ENCODE measurements around the gene TUBA3C.
"Not testable (repeated sequence)": the region's sequence is repeated elsewhere in the genome, so short reads cannot be mapped to it uniquely, and the experiment has no call there.

TUBA3C gene

GRCh38 chr13:19181021-19181620 lies 503 bp downstream of the TUBA3C start:
- no peak overlapping the region for H3K27ac ChIP-seq
- TF ChIP-seq CTCF (IDR thresholded peaks at IDR 0.05): no peak
- H3K36me3 ChIP-seq (ENCODE audit: control insufficient read depth, insufficient read depth, low read length): no peaks in the 10 kb centered on the region
- no peaks in the 10 kb centered on the region for H3K79me2 ChIP-seq
- no peaks in the 10 kb centered on the region for H3K4me1 ChIP-seq
- H3K27me3 ChIP-seq (ENCODE audit: control insufficient read depth, insufficient read depth, low read length): no peaks in the 10 kb centered on the region
- H3K9ac ChIP-seq: no peak overlapping the region
- H3K4me3 ChIP-seq (ENCODE audit: low read depth, low read length): no peak overlapping the region
- H3K9me3 ChIP-seq (ENCODE audit: control insufficient read depth, low read length): no peaks in the 10 kb centered on the region
- H3K4me2 ChIP-seq (ENCODE audit: low read length): no peak overlapping the region
- H2AFZ ChIP-seq: no peak overlapping the region

GRCh38 chr13:19179916-19180315 lies 1.7 kb downstream of the TUBA3C start:
- no peak overlapping the region for H3K27ac ChIP-seq
- TF ChIP-seq CTCF (IDR thresholded peaks at IDR 0.05): no peak
- no peak overlapping the region for H2AFZ ChIP-seq
- H3K9me3 ChIP-seq (ENCODE audit: control insufficient read depth, low read length): no peaks in the 10 kb centered on the region
- no peak overlapping the region for H3K9ac ChIP-seq
- H3K27me3 ChIP-seq (ENCODE audit: control insufficient read depth, insufficient read depth, low read length): no peaks in the 10 kb centered on the region
- H3K4me2 ChIP-seq (ENCODE audit: low read length): no peak overlapping the region
- no peaks in the 10 kb centered on the region for H3K79me2 ChIP-seq
- H3K4me1 ChIP-seq: no peaks in the 10 kb centered on the region
- no peaks in the 10 kb centered on the region for H3K36me3 ChIP-seq (ENCODE audit: control insufficient read depth, insufficient read depth, low read length)
- no peak overlapping the region for H3K4me3 ChIP-seq (ENCODE audit: low read depth, low read length)

GRCh38 chr13:19178901-19179593 lies 2.6 kb downstream of the TUBA3C start:
- Histone ChIP-seq H3K4me2 (ENCODE audit: low read length) (no peak overlapping the region), H3K4me3 (ENCODE audit: low read depth, low read length) (no peak overlapping the region), H3K9ac (no peak overlapping the region), H3K4me1 (no peaks in the 10 kb centered on the region), H3K36me3 (ENCODE audit: control insufficient read depth, insufficient read depth, low read length) (no peaks in the 10 kb centered on the region), H2AFZ (no peak overlapping the region), H3K27ac (no peak overlapping the region), H3K27me3 (ENCODE audit: control insufficient read depth, insufficient read depth, low read length) (no peaks in the 10 kb centered on the region), H3K9me3 (ENCODE audit: control insufficient read depth, low read length) (no peaks in the 10 kb centered on the region), H3K79me2 (no peaks in the 10 kb centered on the region)
- TF ChIP-seq CTCF (IDR thresholded peaks at IDR 0.05): no peak

- H3K9ac ChIP-seq; H3K27me3 ChIP-seq (ENCODE audit: control insufficient read depth, insufficient read depth, low read length); H3K79me2 ChIP-seq; H3K4me1 ChIP-seq; H3K4me3 ChIP-seq (ENCODE audit: low read depth, low read length); H2AFZ ChIP-seq; H3K4me2 ChIP-seq (ENCODE audit: low read length); H3K36me3 ChIP-seq (ENCODE audit: control insufficient read depth, insufficient read depth, low read length); H3K9me3 ChIP-seq (ENCODE audit: control insufficient read depth, low read length); H3K27ac ChIP-seq: not testable (repeated sequence)
Observed at GRCh38 chr13:19176981-19177776, 4.4 kb downstream of the TUBA3C start.

GRCh38 chr13:19173752-19174151 lies 7.9 kb downstream of the TUBA3C start:
- no peak overlapping the region for H3K4me2 ChIP-seq (ENCODE audit: low read length)
- H3K36me3 ChIP-seq (ENCODE audit: control insufficient read depth, insufficient read depth, low read length): no peaks in the 10 kb centered on the region
- H3K79me2 ChIP-seq: no peaks in the 10 kb centered on the region
- H3K9ac ChIP-seq: no peak overlapping the region
- no peak overlapping the region for H3K27ac ChIP-seq
- H3K9me3 ChIP-seq (ENCODE audit: control insufficient read depth, low read length): no peaks in the 10 kb centered on the region
- TF ChIP-seq CTCF (IDR thresholded peaks at IDR 0.05): no peak
- no peak overlapping the region for H2AFZ ChIP-seq
- no peaks in the 10 kb centered on the region for H3K4me1 ChIP-seq
- no peaks in the 10 kb centered on the region for H3K27me3 ChIP-seq (ENCODE audit: control insufficient read depth, insufficient read depth, low read length)
- no peak overlapping the region for H3K4me3 ChIP-seq (ENCODE audit: low read depth, low read length)
